Measurements from ENCODE around the gene ID2. TPM values are rescaled to one million over a fixed set of nuclear protein-coding genes. Genes with fewer than 3 reads are reported as not detected.

The ID2 gene
- total RNA-seq, 1 experiment from 2014 or later: 48.6 TPM

- H3K9ac ChIP-seq (ENCODE audit: extremely low read depth, insufficient read length, low read length): no peak overlapping the region
- no peak overlapping the region for H2AK5ac ChIP-seq (ENCODE audit: insufficient read length, low read length)
- no peak overlapping the region for H3K4me3 Mint-ChIP-seq
- no peak for DNase-seq
- no peak overlapping the region for H3K18ac ChIP-seq (ENCODE audit: insufficient read length, low read depth, low read length)
- H3K79me1 ChIP-seq (ENCODE audit: insufficient read depth, low read depth, low read length, poor library complexity, severe bottlenecking): no peaks in the 10 kb centered on the region
- H3K23ac ChIP-seq (ENCODE audit: insufficient read length, low read depth, low read length): no peak overlapping the region
- no peak overlapping the region for H3T11ph ChIP-seq (ENCODE audit: low read length)
- H2AFZ ChIP-seq (ENCODE audit: low read length): no peak overlapping the region
- no peaks in the 10 kb centered on the region for H3K4me1 ChIP-seq (ENCODE audit: insufficient read depth, low read length)
- no peak overlapping the region for H4K8ac ChIP-seq (replicated peaks; ENCODE audit: insufficient read length, low read depth, low read length)
- no peak overlapping the region for H4K5ac ChIP-seq (ENCODE audit: insufficient read length, low read depth, low read length)
- H3K4me2 ChIP-seq (ENCODE audit: insufficient read depth, insufficient read length, low read length): no peak overlapping the region
- H2BK5ac ChIP-seq (ENCODE audit: insufficient read length, low read length): no peak overlapping the region
- peaks cover 0 to 2% of the 10 kb centered on the region in 2 experiments; a peak in 2 of 5 replicates for H3K9me3 Mint-ChIP-seq
- no peak overlapping the region for H2BK15ac ChIP-seq (ENCODE audit: low read depth, low read length)
- no peaks in the 10 kb centered on the region for H3K27me3 ChIP-seq (ENCODE audit: insufficient read depth, low read length)
- no peak overlapping the region for H2BK12ac ChIP-seq (ENCODE audit: insufficient read length, low read depth, low read length)
- no peaks in the 10 kb centered on the region for H4K20me1 ChIP-seq (ENCODE audit: control insufficient read depth, insufficient read depth, insufficient read length)
- WGBS (ENCODE audit: extremely low coverage, insufficient read length, low lambda C conversion rate): no CpG with 5 or more reads among the region's 18 CpGs
- no peaks in the 10 kb centered on the region for H3K79me2 ChIP-seq (ENCODE audit: insufficient read depth, low read length)
- no peak overlapping the region for H2BK20ac ChIP-seq (ENCODE audit: low read depth, low read length, poor library complexity, severe bottlenecking)
- no peaks in the 10 kb centered on the region for H3K9me3 ChIP-seq (ENCODE audit: control insufficient read depth, low read depth, low read length)
- no peaks in the 10 kb centered on the region; a peak in 1 of 7 replicates for H3K36me3 Mint-ChIP-seq (ENCODE audit: insufficient read depth in 1 of 3, low read depth in 3 of 3)
- H3K27me3 Mint-ChIP-seq (ENCODE audit: low read depth): peaks cover 4% of the 10 kb centered on the region; the same call in 1 of the 2 replicates
- H3K27ac Mint-ChIP-seq: no peak overlapping the region; a peak in 1 of 7 replicates
- H3K23me2 ChIP-seq (ENCODE audit: insufficient read length, low read depth, low read length, poor library complexity, severe bottlenecking): no peaks in the 10 kb centered on the region
- H3K56ac ChIP-seq (ENCODE audit: insufficient read length, low read depth, low read length): no peak overlapping the region
- H2BK120ac ChIP-seq (ENCODE audit: low read depth, low read length, poor library complexity, severe bottlenecking): no peak overlapping the region
- H3K27ac ChIP-seq (ENCODE audit: insufficient read length, low read depth, low read length): no peak overlapping the region
- TF ChIP-seq CTCF (conservative IDR thresholded peaks at IDR 0.05): no peak
- no peak overlapping the region for H4K91ac ChIP-seq (ENCODE audit: insufficient read length, low read depth, low read length)
- H3K4me1 Mint-ChIP-seq: peaks cover 11 to 22% of the 10 kb centered on the region in 2 experiments
- H3K14ac ChIP-seq (ENCODE audit: insufficient read depth, low read length): no peak overlapping the region
- no peak overlapping the region for H3K4ac ChIP-seq (ENCODE audit: low read depth, low read length)
Observed at GRCh38 chr2:8659735-8660492, 21.9 kb upstream of the ID2 start.
